Thoracic aorta (tissue), 2 donors: ENCODE results near the gene TTC7B. TPM values are rescaled to one million over a fixed set of nuclear protein-coding genes. Genes with fewer than 3 reads are reported as not detected.

Source experiments
- ATAC-seq: fragments of 150-250 bp; one replicate; pipeline ENCODE4 v1.8.0; 2017; ENCODE audit warnings: low read depth; ENCODE audit not compliant: insufficient number of reproducible peaks, low FRiP score
- DNase-seq: peaks from one replicate; pipeline ENCODE4 v3.0.0-alpha.2; 2020; ENCODE audit warnings: low spot score
- H3K27ac ChIP-seq, 2 donors: fragments of 200-600 bp; sonication (generic); 1 replicate in 1 of 2; 2 replicates in 1 of 2; pipeline ENCODE4 v1.5.1; 2016; ENCODE audit warnings: mild to moderate bottlenecking in 2 of 2, moderate library complexity in 2 of 2
- H3K27me3 ChIP-seq: fragments of 200-600 bp; sonication (generic); replicated peaks from 2 replicates; pipeline ENCODE4 v1.6.0; 2016; ENCODE audit warnings: mild to moderate bottlenecking; ENCODE audit not compliant: insufficient read depth
- H3K36me3 ChIP-seq: fragments of 200-600 bp; sonication (generic); one replicate; pipeline ENCODE4 v1.5.1; 2016
- H3K4me1 ChIP-seq, 2 donors: fragments of 200-600 bp; sonication (generic); 1 replicate in 1 of 2; 2 replicates in 1 of 2; pipeline versions ENCODE4 v1.5.1 to v1.6.0; 2016; ENCODE audit warnings: low read depth in 2 of 2, mild to moderate bottlenecking in 1 of 2; ENCODE audit not compliant: control insufficient read depth in 1 of 2
- H3K4me3 ChIP-seq: fragments of 200-600 bp; sonication (generic); 2 replicates; pipeline ENCODE4 v1.5.1; 2016; ENCODE audit warnings: mild to moderate bottlenecking
- H3K9me3 ChIP-seq: fragments of 200-600 bp; sonication (generic); 2 replicates; pipeline ENCODE4 v1.5.1; 2016
- total RNA-seq, 2 donors: library from RNA; depleted of rRNA; stranded (reverse); fragments of >200 nt; gene quantifications; one replicate each; pipeline versions ENCODE4 v1.1.0 to v1.2.3, GENCODE V29; 2016
- TF ChIP-seq, protein P1 (sequence below): fragments of 200-600 bp; sonication (generic); IDR thresholded peaks from one replicate; pipeline ENCODE4 v1.5.1; 2019; ENCODE audit warnings: antibody characterized with exemption

Gene TTC7B
- total RNA-seq, 2 donors from 2014 or later, result 38.9 to 56.3 TPM

DNA sequence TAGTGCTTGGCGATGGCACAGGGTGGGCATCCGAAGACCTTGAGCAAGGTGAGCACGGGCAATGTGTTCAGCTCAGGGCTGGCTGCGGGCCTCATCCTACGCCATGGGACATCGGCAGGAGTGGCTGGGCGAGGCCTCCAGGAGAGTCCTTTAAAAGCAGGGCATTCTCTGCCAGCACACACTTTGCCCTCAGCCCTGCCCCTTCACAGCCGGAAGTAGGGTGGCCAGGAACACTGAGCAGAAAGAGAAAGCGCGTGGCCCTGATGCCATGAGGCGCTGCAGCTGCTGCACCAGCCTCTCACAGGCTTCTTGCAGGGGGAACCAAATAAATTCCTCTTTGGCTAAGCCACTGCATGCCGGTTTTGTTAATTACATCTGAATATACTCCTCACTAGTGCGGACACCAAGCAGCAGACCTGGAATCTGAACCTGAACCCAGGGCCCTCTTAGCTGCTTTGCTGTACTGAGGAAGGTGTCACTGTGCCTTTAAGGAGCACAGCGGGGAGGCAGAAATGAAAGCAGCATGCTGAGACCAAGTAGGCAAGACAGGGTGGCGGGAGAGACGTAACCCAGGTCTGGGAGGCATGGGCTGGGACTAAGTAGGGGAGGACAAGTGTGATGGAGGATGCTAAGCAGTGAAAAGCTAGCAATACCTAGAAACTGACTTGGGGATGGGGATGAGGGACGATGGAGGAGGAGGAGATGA is 155.2 kb downstream of the TTC7B start:
- no peaks in the 10 kb centered on the region for H3K27me3 ChIP-seq
- DNase-seq, result no peak
- ATAC-seq, result no peak
- H3K27ac ChIP-seq, result no peak overlapping the region
- no peaks in the 10 kb centered on the region for H3K9me3 ChIP-seq
- TF ChIP-seq, protein P1, sequence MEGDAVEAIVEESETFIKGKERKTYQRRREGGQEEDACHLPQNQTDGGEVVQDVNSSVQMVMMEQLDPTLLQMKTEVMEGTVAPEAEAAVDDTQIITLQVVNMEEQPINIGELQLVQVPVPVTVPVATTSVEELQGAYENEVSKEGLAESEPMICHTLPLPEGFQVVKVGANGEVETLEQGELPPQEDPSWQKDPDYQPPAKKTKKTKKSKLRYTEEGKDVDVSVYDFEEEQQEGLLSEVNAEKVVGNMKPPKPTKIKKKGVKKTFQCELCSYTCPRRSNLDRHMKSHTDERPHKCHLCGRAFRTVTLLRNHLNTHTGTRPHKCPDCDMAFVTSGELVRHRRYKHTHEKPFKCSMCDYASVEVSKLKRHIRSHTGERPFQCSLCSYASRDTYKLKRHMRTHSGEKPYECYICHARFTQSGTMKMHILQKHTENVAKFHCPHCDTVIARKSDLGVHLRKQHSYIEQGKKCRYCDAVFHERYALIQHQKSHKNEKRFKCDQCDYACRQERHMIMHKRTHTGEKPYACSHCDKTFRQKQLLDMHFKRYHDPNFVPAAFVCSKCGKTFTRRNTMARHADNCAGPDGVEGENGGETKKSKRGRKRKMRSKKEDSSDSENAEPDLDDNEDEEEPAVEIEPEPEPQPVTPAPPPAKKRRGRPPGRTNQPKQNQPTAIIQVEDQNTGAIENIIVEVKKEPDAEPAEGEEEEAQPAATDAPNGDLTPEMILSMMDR, result no peak
- H3K36me3 ChIP-seq, result no peaks in the 10 kb centered on the region
- H3K4me1 ChIP-seq, result peaks cover 0 to 7% of the 10 kb centered on the region in 2 donors
- no peak overlapping the region for H3K4me3 ChIP-seq

DNA sequence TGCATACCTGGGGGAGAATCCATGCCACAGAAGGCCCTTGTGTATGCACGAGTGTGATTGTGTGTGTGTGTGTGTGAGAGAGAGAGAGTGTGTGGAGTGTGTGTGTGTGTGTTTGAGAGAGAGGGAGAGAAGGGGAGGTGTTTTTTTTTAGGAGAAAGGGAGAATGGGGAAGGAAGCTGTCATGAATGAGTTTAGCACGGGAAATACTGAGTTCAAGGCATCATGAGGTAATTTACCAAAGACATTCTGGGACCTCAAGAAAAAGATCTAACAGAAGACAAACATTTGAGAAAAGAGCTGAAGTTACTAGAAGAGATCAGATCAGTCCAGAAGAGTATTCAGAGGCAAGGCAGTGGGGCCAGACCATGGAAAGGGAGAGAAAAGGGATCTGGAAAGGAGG is 157.1 kb downstream of the TTC7B start:
- Histone ChIP-seq H3K4me3 (no peak overlapping the region), H3K27ac (no peak overlapping the region), H3K4me1 (peaks cover 7 to 14% of the 10 kb centered on the region in 2 donors), H3K36me3 (no peaks in the 10 kb centered on the region), H3K9me3 (no peaks in the 10 kb centered on the region), H3K27me3 (no peaks in the 10 kb centered on the region)
- no peak for DNase-seq
- TF ChIP-seq, protein P1, result no peak
- ATAC-seq, result no peak

DNA sequence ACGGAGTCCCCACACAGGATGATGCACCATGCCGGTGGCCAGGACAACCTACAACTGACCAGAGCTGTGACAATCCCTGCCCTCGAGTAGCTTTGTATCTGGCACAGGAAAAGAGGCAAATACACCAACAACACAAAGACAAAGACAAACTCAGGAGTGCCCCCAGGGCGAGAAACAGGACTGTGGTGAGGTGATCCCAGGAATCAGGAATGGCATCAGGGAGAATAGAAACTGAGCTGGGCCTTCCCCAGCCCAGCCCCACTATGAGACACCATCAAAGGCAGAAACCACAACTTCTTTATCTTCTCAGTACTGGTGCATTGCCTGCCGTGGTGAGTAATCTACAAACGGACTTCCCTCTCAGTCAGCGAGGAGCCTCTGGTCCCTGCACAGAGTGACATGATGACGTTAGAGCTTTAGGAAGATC is 157.7 kb downstream of the TTC7B start:
- DNase-seq (no peak), ATAC-seq (no peak)
- Histone ChIP-seq H3K27ac (no peak overlapping the region), H3K4me3 (no peak overlapping the region), H3K9me3 (no peaks in the 10 kb centered on the region), H3K36me3 (no peaks in the 10 kb centered on the region), H3K27me3 (no peaks in the 10 kb centered on the region), H3K4me1 (peaks cover 7 to 16% of the 10 kb centered on the region in 2 donors)
- TF ChIP-seq, protein P1, result no peak

DNA sequence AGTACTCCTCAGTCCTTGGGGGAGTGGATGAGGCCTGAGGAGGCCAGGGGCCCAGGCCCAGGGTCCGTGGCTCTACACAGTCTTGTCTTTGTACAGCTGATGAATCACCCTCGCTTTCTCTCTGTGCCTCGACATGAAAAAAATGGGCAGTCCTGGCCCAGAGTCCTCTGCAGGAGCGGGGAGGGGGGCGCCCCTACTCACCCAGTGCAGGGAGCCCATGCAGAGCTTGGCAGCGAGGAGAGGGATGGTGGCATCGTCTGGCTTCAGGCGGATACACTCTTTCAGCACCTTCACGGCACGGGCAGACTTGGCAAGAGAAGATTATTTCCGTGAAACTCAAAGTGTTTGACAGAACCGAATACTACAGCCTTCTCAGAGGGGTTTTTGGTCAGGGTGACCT is 159.3 kb downstream of the TTC7B start:
- H3K27me3 ChIP-seq, result no peaks in the 10 kb centered on the region
- no peak overlapping the region for H3K27ac ChIP-seq
- no peak for DNase-seq
- TF ChIP-seq, protein P1, result no peak
- no peak overlapping the region for H3K4me3 ChIP-seq
- H3K36me3 ChIP-seq, result no peaks in the 10 kb centered on the region
- no peaks in the 10 kb centered on the region for H3K9me3 ChIP-seq
- H3K4me1 ChIP-seq, result peaks cover 7 to 16% of the 10 kb centered on the region in 2 donors
- no peak for ATAC-seq

DNA sequence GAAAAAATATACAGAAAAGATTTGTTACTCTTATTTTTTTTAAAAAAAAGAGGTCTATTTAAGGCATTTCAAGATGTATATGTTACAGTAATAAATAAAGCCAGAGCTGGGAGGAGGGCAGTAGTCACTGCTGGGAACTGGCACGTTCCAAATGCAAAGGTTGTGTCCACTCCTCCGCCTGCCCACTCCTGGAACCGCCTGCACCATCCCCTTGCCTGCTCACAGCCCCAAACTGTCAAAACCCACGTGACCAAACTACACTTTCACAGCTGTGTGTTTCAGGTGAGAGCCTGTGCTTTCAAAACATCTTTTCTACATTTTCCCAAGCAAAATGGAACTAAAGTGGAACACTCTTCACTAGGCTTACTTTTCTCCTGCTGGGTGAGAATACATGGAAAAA is 160.4 kb downstream of the TTC7B start:
- ATAC-seq, result no peak
- H3K9me3 ChIP-seq, result no peaks in the 10 kb centered on the region
- no peaks in the 10 kb centered on the region for H3K36me3 ChIP-seq
- TF ChIP-seq, protein P1, result no peak
- no peak overlapping the region for H3K4me3 ChIP-seq
- DNase-seq, result no peak
- H3K4me1 ChIP-seq, result peaks cover 7 to 16% of the 10 kb centered on the region in 2 donors
- no peaks in the 10 kb centered on the region for H3K27me3 ChIP-seq
- H3K27ac ChIP-seq, result no peak overlapping the region
